Measurements from ENCODE around the gene EXOSC5.

DNA sequence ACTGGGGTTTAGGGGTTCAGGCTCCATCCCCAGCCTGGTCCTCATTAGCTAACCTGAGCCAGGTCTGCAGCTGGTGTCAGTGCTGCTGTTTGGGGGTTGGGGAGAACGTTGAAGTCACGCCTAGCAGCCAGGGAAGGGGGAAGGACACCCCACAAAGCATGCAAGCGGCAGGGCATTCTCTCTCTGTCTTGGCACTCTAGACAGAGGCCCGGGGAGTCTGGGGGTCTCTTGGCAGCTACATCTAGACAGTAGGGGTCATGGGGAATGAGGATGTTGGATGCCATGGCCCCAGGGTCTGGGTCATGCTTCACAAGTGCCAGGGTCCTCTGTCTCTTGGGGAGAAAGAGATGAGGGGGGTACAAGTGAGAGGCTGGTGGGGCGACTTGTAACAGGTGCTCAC lies 48.4 kb upstream of the EXOSC5 start:
- TF ChIP-seq ZSCAN29 (CRISPR knock-in tag; conservative IDR thresholded peaks at IDR 0.05), result no peak
- TF ChIP-seq ZNF644 (CRISPR knock-in tag; IDR thresholded peaks at IDR 0.05; ENCODE audit: low read depth), result no peak
- no peak for TF ChIP-seq TOE1 (CRISPR knock-in tag; IDR thresholded peaks at IDR 0.05)
- no peak for TF ChIP-seq E2F5 (CRISPR knock-in tag; conservative IDR thresholded peaks at IDR 0.05)
- no peak for TF ChIP-seq SMC3 (IDR thresholded peaks at IDR 0.05; ENCODE audit: low read length)
- no peak for TF ChIP-seq NONO (IDR thresholded peaks at IDR 0.05)
- no peak for TF ChIP-seq NONO (CRISPR knock-in tag; conservative IDR thresholded peaks at IDR 0.05)
- no peak for TF ChIP-seq CTCF (CRISPR knock-in tag; IDR thresholded peaks at IDR 0.05)
- TF ChIP-seq, protein P1, sequence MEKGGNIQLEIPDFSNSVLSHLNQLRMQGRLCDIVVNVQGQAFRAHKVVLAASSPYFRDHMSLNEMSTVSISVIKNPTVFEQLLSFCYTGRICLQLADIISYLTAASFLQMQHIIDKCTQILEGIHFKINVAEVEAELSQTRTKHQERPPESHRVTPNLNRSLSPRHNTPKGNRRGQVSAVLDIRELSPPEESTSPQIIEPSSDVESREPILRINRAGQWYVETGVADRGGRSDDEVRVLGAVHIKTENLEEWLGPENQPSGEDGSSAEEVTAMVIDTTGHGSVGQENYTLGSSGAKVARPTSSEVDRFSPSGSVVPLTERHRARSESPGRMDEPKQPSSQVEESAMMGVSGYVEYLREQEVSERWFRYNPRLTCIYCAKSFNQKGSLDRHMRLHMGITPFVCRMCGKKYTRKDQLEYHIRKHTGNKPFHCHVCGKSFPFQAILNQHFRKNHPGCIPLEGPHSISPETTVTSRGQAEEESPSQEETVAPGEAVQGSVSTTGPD (CRISPR knock-in tag; IDR thresholded peaks at IDR 0.05), result no peak
- TF ChIP-seq POLR2A (IDR thresholded peaks at IDR 0.05; ENCODE audit: insufficient read depth in 1 of 2, low read depth in 2 of 2, low read length in 2 of 2), result no peak
- TF ChIP-seq SOX5 (CRISPR knock-in tag; IDR thresholded peaks at IDR 0.05; ENCODE audit: borderline replicate concordance), result no peak
- no peak for TF ChIP-seq POLR2AphosphoS2 (IDR thresholded peaks at IDR 0.05; ENCODE audit: low read depth, low read length)
- no peak for TF ChIP-seq ZBTB42 (CRISPR knock-in tag; IDR thresholded peaks at IDR 0.05)
